GM10266 (cell line): ENCODE data around the gene COQ4.
"Not testable (repeated sequence)": the region's sequence is repeated elsewhere in the genome, so short reads cannot be mapped to it uniquely, and the experiment has no call there.

Source experiments
- DNase-seq: peaks from one replicate; pipeline ENCODE4 v3.0.0; 2012; ENCODE audit errors: extremely low spot score
- TF ChIP-seq, protein P1 (sequence below): IDR thresholded peaks from 2 replicates; pipeline ENCODE4 v1.5.1; 2012; ENCODE audit warnings: mild to moderate bottlenecking, low read depth; ENCODE audit not compliant: control insufficient read depth, insufficient read depth; ENCODE audit errors: missing control alignments

The COQ4 gene

DNA sequence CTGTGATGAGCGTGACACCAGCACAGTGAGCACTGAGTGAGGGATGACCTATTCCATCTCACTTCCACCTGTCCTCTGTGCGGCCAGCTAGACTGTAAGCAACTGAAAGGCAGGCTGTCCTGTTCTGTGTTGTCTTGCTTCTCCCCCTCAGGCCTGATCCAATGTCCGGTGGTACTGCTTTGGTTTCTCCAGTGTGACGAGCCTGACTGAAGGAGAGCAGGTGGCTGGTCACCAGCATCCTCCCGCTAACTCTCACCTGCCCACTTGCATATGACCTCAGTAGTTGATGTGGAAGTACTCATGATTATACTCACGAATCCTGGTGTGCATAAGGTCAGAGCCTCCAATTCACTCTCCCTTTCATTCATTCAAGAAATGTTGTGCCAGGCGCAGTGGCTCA, 15.3 kb downstream of the COQ4 start:
- TF ChIP-seq, protein P1, sequence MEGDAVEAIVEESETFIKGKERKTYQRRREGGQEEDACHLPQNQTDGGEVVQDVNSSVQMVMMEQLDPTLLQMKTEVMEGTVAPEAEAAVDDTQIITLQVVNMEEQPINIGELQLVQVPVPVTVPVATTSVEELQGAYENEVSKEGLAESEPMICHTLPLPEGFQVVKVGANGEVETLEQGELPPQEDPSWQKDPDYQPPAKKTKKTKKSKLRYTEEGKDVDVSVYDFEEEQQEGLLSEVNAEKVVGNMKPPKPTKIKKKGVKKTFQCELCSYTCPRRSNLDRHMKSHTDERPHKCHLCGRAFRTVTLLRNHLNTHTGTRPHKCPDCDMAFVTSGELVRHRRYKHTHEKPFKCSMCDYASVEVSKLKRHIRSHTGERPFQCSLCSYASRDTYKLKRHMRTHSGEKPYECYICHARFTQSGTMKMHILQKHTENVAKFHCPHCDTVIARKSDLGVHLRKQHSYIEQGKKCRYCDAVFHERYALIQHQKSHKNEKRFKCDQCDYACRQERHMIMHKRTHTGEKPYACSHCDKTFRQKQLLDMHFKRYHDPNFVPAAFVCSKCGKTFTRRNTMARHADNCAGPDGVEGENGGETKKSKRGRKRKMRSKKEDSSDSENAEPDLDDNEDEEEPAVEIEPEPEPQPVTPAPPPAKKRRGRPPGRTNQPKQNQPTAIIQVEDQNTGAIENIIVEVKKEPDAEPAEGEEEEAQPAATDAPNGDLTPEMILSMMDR = no peak
- no peak for DNase-seq

DNA sequence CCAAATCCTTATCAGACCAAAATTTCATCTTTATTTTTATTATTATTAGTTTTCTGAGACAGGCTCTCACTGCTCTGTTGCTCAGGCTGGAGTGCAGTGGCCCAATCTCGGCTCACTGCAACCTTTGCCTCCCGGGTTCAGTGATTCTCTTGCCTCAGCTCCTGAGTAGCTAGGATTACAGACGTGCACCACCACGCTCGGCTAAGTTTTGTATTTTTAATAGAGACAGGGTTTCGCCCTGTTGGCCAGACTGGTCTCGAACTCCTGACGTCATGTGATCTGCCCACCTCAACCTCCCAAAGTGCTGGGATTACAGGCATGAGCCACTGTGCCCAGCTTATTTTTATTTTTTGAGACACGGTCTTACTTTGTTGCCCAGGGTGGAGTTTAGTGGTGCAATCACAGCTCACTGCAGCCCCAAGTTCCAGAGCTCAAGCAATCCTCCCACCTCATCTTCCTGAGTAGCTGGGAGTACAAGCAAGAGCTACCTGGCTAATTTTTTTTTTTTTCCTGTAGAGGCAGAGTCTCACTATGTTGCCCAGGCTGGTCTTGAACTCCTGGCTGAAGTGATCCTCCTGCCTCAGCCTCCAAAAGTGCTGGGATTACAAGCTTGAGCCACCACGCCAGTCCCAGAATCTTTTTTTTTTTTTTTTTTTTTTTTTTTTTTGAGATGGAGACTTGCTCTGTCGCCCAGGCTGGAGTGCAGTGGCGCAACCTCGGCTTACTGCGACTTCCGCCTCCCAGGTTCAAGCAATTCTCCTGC, 16.4 kb downstream of the COQ4 start:
- DNase-seq = not testable (repeated sequence)

DNA sequence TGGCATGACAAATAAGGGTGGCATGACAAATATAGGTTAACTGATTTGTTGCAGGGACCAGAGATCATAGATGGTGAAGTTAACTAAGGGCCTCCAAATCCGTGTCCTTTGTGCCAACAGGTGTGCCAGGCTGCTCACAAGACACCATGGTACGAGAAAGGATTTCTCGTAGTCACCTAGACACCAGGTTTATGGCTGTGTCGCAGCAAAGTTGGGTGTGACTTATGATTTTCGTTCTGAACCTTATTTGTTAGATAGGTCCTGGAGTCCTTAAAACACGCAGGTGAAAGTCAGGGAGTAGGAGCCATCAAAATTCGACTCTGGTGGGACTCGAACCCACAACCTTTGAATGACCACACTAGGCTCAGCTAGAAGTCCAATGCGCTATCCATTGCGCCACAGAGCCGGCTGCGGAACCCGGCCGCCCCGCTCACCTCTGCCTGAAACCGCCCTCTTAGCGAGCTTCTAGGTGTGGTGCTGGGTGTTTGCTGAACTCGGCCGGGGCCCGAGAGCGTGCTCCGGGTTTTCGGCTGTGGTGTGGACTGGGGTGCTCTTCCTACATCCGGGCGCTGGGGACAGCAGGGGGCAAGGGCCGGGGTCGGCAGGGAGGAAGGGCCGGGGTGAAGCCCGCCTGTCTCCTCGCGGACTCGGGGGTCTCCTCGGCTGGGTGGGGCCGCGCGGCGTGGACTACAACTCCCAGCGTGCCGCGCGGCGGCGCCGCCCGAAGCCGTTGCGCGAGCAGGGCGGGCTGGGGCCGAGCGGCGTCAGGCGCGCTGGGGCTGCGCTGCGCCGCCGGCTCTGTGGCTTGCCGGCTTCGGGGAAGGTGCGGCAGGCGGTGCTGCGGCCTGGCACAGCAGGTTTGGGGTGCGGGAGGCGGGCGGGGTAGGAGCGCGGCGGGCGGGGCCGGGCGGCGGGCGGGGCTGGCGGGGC, 17.4 kb downstream of the COQ4 start, which contains the start of gene SLC27A4:
TSS of gene SLC27A4 (plus strand) at position 767 of the 930 bp plus-strand sequence. CDS start 2,606 bp downstream, outside the sequence.
- DNase-seq = peak; percentile 94
- TF ChIP-seq, protein P1 = peak; percentile 5

DNA sequence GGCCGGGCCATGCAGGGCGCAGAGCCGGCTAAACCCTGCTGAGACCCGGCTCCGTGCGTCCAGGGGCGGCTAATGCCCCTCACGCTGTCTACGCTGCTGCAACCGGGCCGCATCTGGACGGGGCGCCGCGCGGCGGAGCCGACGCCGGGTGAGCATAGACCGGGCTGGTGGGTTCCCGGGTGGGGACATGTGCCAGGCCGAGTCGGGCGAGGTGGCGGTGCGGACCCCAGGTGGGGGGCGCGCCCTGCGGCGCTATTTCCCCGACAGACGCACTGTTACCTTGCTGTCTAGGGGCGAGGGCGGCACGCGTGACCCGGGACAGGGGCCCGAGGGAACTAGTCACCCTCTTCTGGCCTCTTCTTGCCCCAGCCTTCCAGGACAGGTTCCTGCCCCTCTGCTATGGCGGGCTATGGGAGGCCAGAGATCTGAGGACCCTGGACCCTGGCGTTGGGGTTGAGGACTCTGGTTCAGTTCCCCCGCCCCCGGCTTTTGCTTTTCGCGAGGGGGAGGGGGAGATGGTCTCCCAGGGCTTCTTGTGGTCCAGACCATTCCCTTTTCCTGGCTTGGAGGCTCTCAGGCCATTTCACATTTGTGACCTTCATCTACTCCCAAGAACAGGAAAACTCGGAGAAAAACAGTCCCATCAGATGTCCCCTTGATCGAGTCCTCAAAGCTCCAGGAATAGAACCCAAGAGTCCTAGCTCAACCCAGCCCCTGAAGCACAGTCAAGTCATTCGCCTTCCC, 18.2 kb downstream of the COQ4 start:
- TF ChIP-seq, protein P1 = no peak
- peak; percentile 38 for DNase-seq

DNA sequence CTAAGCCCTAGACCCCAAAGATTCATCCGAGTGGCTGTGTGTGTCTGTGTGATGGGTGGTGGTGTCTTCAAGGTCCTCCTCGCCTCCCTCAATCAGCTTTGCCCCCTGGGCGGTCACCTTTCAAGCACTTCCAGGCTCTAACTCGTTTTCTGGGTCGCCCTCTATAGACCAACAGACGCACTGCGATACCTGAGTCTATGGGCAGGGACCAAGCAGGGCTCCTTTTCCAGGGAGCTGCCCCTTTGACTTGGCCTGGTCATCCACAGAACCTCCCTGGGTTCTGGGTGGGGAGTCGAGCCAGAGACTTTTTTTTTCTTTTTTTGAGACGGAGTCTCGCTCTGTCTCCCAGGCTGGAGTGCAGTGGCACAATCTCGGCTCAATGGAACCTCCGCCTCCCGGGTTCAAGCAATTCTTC, 18.8 kb downstream of the COQ4 start:
- TF ChIP-seq, protein P1 = peak; percentile 76
- peak; percentile 89 for DNase-seq

DNA sequence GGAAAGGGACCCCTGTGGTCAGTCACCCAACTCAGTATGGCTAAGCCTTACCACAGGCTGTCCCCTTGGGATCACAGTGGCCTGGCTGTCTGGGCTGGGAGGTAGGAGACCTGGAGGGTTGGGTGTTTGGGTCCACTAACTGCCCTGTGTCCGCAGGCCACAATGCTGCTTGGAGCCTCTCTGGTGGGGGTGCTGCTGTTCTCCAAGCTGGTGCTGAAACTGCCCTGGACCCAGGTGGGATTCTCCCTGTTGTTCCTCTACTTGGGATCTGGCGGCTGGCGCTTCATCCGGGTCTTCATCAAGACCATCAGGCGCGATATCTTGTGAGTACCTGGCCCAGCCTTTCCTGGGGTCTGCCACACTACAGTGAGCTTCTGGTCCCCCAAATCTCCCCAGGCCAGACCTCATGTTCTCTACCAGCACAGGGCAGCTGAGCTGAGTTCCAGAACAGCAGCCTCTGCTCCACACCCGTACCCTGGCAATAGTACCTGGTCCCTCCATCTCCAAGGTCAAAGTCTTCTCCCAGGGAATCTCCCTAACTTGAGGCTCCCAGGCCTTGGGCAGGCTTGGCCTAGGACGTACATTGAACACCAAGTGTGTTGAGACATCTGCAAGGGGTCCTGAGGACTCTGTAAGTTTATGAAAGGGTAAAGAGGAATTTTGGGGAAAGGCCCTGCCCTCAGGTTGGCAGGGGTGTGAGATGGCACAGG, 20.5 kb downstream of the COQ4 start:
- TF ChIP-seq, protein P1 = no peak
- DNase-seq = no peak

DNA sequence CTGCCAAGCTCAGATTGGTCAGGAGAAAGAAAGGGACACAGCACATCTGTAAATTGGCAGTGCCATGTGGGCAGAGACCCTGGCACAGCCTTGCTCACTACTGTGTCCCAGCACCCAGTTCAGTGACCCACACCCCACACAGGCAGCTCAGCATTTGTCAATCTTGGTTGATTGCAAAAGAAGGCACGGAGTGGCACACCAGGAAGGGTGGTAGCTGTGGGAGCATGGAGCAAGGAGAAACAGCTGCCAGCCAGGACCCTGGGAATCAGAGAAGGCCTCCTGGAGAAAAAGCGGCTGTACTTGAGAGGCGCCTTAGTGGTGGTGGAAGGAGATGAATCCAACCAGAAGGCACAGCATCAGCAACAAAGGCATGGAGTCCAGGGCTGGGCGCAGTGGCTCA, 21.2 kb downstream of the COQ4 start:
- TF ChIP-seq, protein P1 = no peak

More for the DNA sequence above, 21.2 kb downstream of the COQ4 start:
- no peak for DNase-seq
